Bronchial epithelial cell (primary cell): ENCODE results near the gene PRPF31. TPM values are rescaled to one million over a fixed set of nuclear protein-coding genes. Genes with fewer than 3 reads are reported as not detected.

ENCODE experiments used
- DNase-seq: peaks from one replicate; pipeline ENCODE4 v3.0.0-alpha.2; 2010; ENCODE audit warnings: low read depth
- FAIRE-seq: peaks from 2 replicates; lab custom pipeline; 2011; peaks lifted over from hg19 to GRCh38; lab: Jason Lieb, UNC
- H3K27me3 ChIP-seq: 2 replicates; pipeline ENCODE4 v1.5.1; 2011; ENCODE audit warnings: low read length; ENCODE audit not compliant: control insufficient read depth, insufficient read depth
- H3K36me3 ChIP-seq: 2 replicates; pipeline ENCODE4 v1.5.1; 2011; ENCODE audit warnings: low read length; ENCODE audit not compliant: control insufficient read depth, insufficient read depth
- H3K4me3 ChIP-seq: 2 replicates; pipeline ENCODE4 v1.5.1; 2011; ENCODE audit warnings: mild to moderate bottlenecking, low read depth, low read length, control low read depth
- total RNA-seq: library from RNA; depleted of rRNA; stranded (reverse); fragments of >200 nt; gene quantifications from 2 replicates; pipeline ENCODE4 v1.2.1, GENCODE V29; 2014
- TF ChIP-seq, protein P1 (sequence below): IDR thresholded peaks from 2 replicates; pipeline ENCODE4 v1.5.1; 2011; ENCODE audit warnings: mild to moderate bottlenecking, moderate library complexity, low read length, control low read depth, inconsistent platforms; ENCODE audit not compliant: insufficient read depth, severe bottlenecking

Gene PRPF31
- total RNA-seq, 1 donor from 2014 or later: 47.1 TPM

GRCh38 chr19:54173951-54174834 is 58.6 kb downstream of the PRPF31 start:
- no peak for FAIRE-seq
- TF ChIP-seq, protein P1, sequence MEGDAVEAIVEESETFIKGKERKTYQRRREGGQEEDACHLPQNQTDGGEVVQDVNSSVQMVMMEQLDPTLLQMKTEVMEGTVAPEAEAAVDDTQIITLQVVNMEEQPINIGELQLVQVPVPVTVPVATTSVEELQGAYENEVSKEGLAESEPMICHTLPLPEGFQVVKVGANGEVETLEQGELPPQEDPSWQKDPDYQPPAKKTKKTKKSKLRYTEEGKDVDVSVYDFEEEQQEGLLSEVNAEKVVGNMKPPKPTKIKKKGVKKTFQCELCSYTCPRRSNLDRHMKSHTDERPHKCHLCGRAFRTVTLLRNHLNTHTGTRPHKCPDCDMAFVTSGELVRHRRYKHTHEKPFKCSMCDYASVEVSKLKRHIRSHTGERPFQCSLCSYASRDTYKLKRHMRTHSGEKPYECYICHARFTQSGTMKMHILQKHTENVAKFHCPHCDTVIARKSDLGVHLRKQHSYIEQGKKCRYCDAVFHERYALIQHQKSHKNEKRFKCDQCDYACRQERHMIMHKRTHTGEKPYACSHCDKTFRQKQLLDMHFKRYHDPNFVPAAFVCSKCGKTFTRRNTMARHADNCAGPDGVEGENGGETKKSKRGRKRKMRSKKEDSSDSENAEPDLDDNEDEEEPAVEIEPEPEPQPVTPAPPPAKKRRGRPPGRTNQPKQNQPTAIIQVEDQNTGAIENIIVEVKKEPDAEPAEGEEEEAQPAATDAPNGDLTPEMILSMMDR: no peak
- no peak for DNase-seq
- Histone ChIP-seq H3K36me3 (peaks cover 6% of the 10 kb centered on the region), H3K4me3 (no peak overlapping the region), H3K27me3 (no peaks in the 10 kb centered on the region)

DNA sequence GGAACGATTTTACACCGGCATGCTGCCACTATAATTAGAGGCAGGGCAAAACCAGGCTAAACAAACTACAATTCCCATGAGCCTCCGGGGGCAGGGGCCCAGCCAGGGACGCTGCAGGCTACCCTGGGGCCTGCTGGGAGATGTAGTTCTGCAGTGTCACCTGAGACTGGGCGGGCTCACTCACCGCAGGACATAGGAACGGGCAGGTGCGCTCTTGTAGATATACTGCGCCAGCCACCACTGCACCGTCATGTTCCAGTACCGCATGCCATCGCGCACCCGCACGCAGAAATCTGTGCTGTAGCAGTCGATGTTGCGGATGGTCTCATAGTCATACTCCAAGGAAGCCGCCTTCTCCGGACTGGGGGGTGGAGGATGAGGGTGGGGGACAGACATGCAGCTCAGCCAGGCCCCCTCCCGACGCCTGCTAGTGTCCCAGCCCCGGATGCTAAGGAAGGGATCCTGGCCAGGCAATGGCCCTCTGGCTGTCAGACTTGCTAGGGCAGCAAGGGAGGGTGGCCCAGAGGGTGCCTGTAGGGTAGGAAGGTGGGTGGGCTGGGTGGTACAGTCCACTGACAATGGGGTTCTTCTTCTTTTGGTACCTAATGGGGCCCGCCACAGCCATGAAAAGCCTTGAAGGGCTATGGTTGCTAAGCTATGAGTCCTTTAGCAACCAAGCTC is 63.2 kb downstream of the PRPF31 start:
- Histone ChIP-seq H3K4me3 (no peak overlapping the region), H3K36me3 (peaks cover 16% of the 10 kb centered on the region), H3K27me3 (no peaks in the 10 kb centered on the region)
- DNase-seq (no peak), FAIRE-seq (peak; percentile 50)
- TF ChIP-seq, protein P1: no peak

DNA sequence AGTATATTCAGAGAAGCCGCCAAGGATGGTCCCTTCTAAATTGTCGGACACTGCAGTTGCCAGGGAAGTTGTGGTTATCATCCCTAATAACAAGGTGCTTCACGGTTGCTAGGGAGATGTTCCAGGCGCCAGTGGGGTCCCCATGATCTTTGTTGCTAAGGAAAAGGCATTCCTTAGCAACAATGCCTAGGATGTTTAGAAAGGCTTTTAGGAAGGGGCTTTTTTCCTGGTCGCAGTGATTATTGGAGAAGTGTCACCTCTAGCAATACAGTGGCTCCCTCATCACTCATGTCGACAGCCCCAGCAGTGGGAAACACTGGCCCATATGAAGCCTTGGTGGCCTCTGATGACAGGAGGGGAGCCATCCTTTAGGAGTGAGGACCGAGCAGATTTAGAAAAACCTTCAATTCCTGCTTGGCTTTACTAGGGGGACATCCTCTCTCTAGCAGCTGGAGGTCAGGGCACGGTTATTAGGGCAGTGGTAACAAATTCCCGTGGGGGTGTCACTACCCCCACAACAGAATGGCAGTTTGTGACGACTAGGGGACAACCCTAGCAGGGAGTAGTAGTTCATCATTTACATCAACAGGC is 63.8 kb downstream of the PRPF31 start:
- FAIRE-seq (no peak), DNase-seq (no peak)
- Histone ChIP-seq H3K36me3 (peaks cover 16% of the 10 kb centered on the region), H3K27me3 (no peaks in the 10 kb centered on the region), H3K4me3 (no peak overlapping the region)
- TF ChIP-seq, protein P1: no peak

- Histone ChIP-seq H3K4me3 (no peak overlapping the region), H3K36me3 (peaks cover 16% of the 10 kb centered on the region), H3K27me3 (no peaks in the 10 kb centered on the region)
- peak; percentile 58 for DNase-seq
- TF ChIP-seq, protein P1: peak; percentile 42
- FAIRE-seq: peak; percentile 62
Observed at GRCh38 chr19:54179921-54180461, 64.4 kb downstream of the PRPF31 start.

GRCh38 chr19:54180691-54181091 is 65.1 kb downstream of the PRPF31 start:
- H3K36me3 ChIP-seq: peaks cover 18% of the 10 kb centered on the region
- no peaks in the 10 kb centered on the region for H3K27me3 ChIP-seq
- TF ChIP-seq, protein P1: no peak
- FAIRE-seq: no peak
- DNase-seq: no peak
- no peak overlapping the region for H3K4me3 ChIP-seq

Other genes with a start within 250 kb of the PRPF31 start
- gene MYADM, start 247.9 kb upstream of the PRPF31 start, total RNA-seq: 1.3 and 1.4 TPM in 2 replicates
- not detected in 2 replicates for gene PRKCG, start 233.6 kb upstream of the PRPF31 start, total RNA-seq
- gene CACNG7, start 206.5 kb upstream of the PRPF31 start, total RNA-seq: not detected in 2 replicates
- gene CACNG8, start 152.8 kb upstream of the PRPF31 start, total RNA-seq: not detected in 2 replicates
- 0.26 TPM in 1 of 2 replicates, not detected in the other for gene CACNG6, start 124.1 kb upstream of the PRPF31 start, total RNA-seq
- gene VSTM1, start 51.9 kb upstream of the PRPF31 start, total RNA-seq: not detected in 2 replicates
- not detected in 2 replicates for gene TARM1, start 34.4 kb upstream of the PRPF31 start, total RNA-seq
- 0.64 and 0.79 TPM in 2 replicates for gene OSCAR, start 15.0 kb upstream of the PRPF31 start, total RNA-seq
- 6.1 and 16.0 TPM in 2 replicates for gene NDUFA3, start 12.9 kb upstream of the PRPF31 start, total RNA-seq
- 6.1 and 11.3 TPM in 2 replicates for gene TFPT, start 97 bp upstream of the PRPF31 start, total RNA-seq
- gene CNOT3, start 22.0 kb downstream of the PRPF31 start, total RNA-seq: 6.1 and 11.4 TPM in 2 replicates
- 9.7 and 13.4 TPM in 2 replicates for gene LENG1, start 44.0 kb downstream of the PRPF31 start, total RNA-seq
- gene TMC4, start 57.4 kb downstream of the PRPF31 start, total RNA-seq: 23.2 and 25.0 TPM in 2 replicates
- gene MBOAT7, start 73.8 kb downstream of the PRPF31 start, total RNA-seq: 6.8 and 10.6 TPM in 2 replicates
- 47.9 and 50.2 TPM in 2 replicates for gene TSEN34, start 75.6 kb downstream of the PRPF31 start, total RNA-seq
- 2,761 and 3,132 TPM in 2 replicates for gene RPS9, start 85.1 kb downstream of the PRPF31 start, total RNA-seq
- gene LILRB3, start 107.3 kb downstream of the PRPF31 start, total RNA-seq: not detected in 2 replicates
- not detected in 2 replicates for gene LILRA6, start 127.0 kb downstream of the PRPF31 start, total RNA-seq
- not detected in 2 replicates for gene LILRB5, start 141.5 kb downstream of the PRPF31 start, total RNA-seq
- gene LILRB2, start 165.4 kb downstream of the PRPF31 start, total RNA-seq: not detected in 2 replicates
- not detected in 2 replicates for gene LILRA5, start 197.4 kb downstream of the PRPF31 start, total RNA-seq
- gene LILRA4, start 223.4 kb downstream of the PRPF31 start, total RNA-seq: not detected in 2 replicates
- not detected in 2 replicates for gene LAIR1, start 249.2 kb downstream of the PRPF31 start, total RNA-seq